Cardiac muscle cell (in vitro differentiated cells and primary cell): ENCODE measurements around the gene C20orf173. TPM values are rescaled to one million over a fixed set of nuclear protein-coding genes. Genes with fewer than 3 reads are reported as not detected.
"Not testable (repeated sequence)": the region's sequence is repeated elsewhere in the genome, so short reads cannot be mapped to it uniquely, and the experiment has no call there.

Experiments
- DNase-seq, 2 donors: peaks; one replicate each; pipeline versions ENCODE4 v3.0.0 to v3.0.0-alpha.2; 2010 to 2017; ENCODE audit warnings: low read depth in 1 of 2, low spot score in 1 of 2
- H3K27ac ChIP-seq: fragments of 200-600 bp; sonication (generic); 2 replicates; pipeline ENCODE4 v1.5.1; 2016
- H3K27me3 ChIP-seq: fragments of 200-600 bp; sonication (generic); 2 replicates; pipeline ENCODE4 v1.6.0; 2016; ENCODE audit warnings: control low read depth
- H3K36me3 ChIP-seq: fragments of 200-600 bp; sonication (generic); 2 replicates; pipeline ENCODE4 v1.5.1; 2016; ENCODE audit warnings: control low read depth
- H3K4me1 ChIP-seq: fragments of 200-600 bp; sonication (generic); 2 replicates; pipeline ENCODE4 v1.8.1; 2017; ENCODE audit warnings: low read depth, mild to moderate bottlenecking, mixed run types
- H3K4me3 ChIP-seq: fragments of 200-600 bp; sonication (generic); 2 replicates; pipeline ENCODE4 v1.5.1; 2016; ENCODE audit warnings: mild to moderate bottlenecking
- H3K9me3 ChIP-seq: fragments of 200-600 bp; sonication (generic); 2 replicates; pipeline ENCODE4 v1.5.1; 2017; ENCODE audit warnings: low read depth, mild to moderate bottlenecking, control low read depth
- CTCF ChIP-seq: IDR thresholded peaks from 2 replicates; pipeline ENCODE4 v1.5.1; 2012; ENCODE audit warnings: low read depth, mild to moderate bottlenecking, low read length
- polyA plus RNA-seq: library from polyadenylated mRNA; unstranded; fragments of >200 nt; fragmentation: Nextera tagmentation; extraction: Ambion mirVana; gene quantifications from 2 replicates; pipeline ENCODE4 v1.2.1, GENCODE V29; 2016
- total RNA-seq: library from RNA; depleted of rRNA; stranded (reverse); fragments of >200 nt; gene quantifications from 2 replicates; pipeline ENCODE4 v1.2.3, GENCODE V29; 2016

Gene C20orf173
- total and polyA plus RNA-seq, 2 experiments from 2014 or later, result not detected

GRCh38 chr20:35546127-35546526, 16.7 kb upstream of the C20orf173 start:
- H3K27me3 ChIP-seq, result no peaks in the 10 kb centered on the region
- no peak overlapping the region for H3K4me3 ChIP-seq
- H3K4me1 ChIP-seq, result peaks cover 5% of the 10 kb centered on the region
- peaks cover 34% of the 10 kb centered on the region for H3K36me3 ChIP-seq
- H3K27ac ChIP-seq, result no peak overlapping the region
- no peak for DNase-seq
- TF ChIP-seq CTCF, result no peak
- no peaks in the 10 kb centered on the region for H3K9me3 ChIP-seq

GRCh38 chr20:35544941-35545340, 15.5 kb upstream of the C20orf173 start:
- H3K27me3 ChIP-seq, H3K4me1 ChIP-seq, H3K9me3 ChIP-seq, H3K4me3 ChIP-seq, H3K27ac ChIP-seq: not testable (repeated sequence)
- H3K36me3 ChIP-seq, result peaks cover 32% of the 10 kb centered on the region
- peak in 1 of 2 donors; percentile 23 for DNase-seq

GRCh38 chr20:35544436-35544835, 15.0 kb upstream of the C20orf173 start:
- H3K4me3 ChIP-seq, result no peak overlapping the region
- peaks cover 27% of the 10 kb centered on the region for H3K36me3 ChIP-seq
- H3K27ac ChIP-seq, result no peak overlapping the region
- peaks cover 10% of the 10 kb centered on the region for H3K4me1 ChIP-seq
- TF ChIP-seq CTCF, result no peak
- no peaks in the 10 kb centered on the region for H3K27me3 ChIP-seq
- no peaks in the 10 kb centered on the region for H3K9me3 ChIP-seq
- no peak for DNase-seq

- no peak for DNase-seq
- Histone ChIP-seq H3K36me3 (peaks cover 12% of the 10 kb centered on the region), H3K9me3 (no peaks in the 10 kb centered on the region), H3K27me3 (no peaks in the 10 kb centered on the region), H3K4me1 (peaks cover 10% of the 10 kb centered on the region), H3K4me3 (no peak overlapping the region), H3K27ac (no peak overlapping the region)
- no peak for TF ChIP-seq CTCF
These were observed 13.5 kb upstream of the C20orf173 start for GRCh38 chr20:35542990-35543389.

GRCh38 chr20:35541783-35542662, 12.6 kb upstream of the C20orf173 start, which contains the start of gene ERGIC3:
Gene ERGIC3 (plus strand): TSS chr20:35542078. CDS start chr20:35542098, 20 bp downstream.
- peaks cover 10% of the 10 kb centered on the region for H3K4me1 ChIP-seq
- peak within 1 kb of the TSS; percentile 72 for H3K4me3 ChIP-seq
- peaks cover 4% of the 10 kb centered on the region for H3K36me3 ChIP-seq
- peak within 1 kb of the TSS; percentile 86 for H3K27ac ChIP-seq
- peak; percentile 98 to 99 for DNase-seq
- H3K27me3 ChIP-seq, result no peaks in the 10 kb centered on the region
- TF ChIP-seq CTCF, result no peak
- no peaks in the 10 kb centered on the region for H3K9me3 ChIP-seq

- Histone ChIP-seq H3K27ac (peak overlapping the region; percentile 25), H3K4me3 (peak overlapping the region; percentile 72), H3K36me3 (no peaks in the 10 kb centered on the region), H3K4me1 (peaks cover 10% of the 10 kb centered on the region), H3K9me3 (no peaks in the 10 kb centered on the region), H3K27me3 (no peaks in the 10 kb centered on the region)
- TF ChIP-seq CTCF, result no peak
- peak in 1 of 2 donors; percentile 19 for DNase-seq
These were observed 11.8 kb upstream of the C20orf173 start for GRCh38 chr20:35541118-35541782.
